IPS DF 4.7 (cell line): ENCODE measurements around the gene KYNU.
"Not testable (repeated sequence)": the region's sequence is repeated elsewhere in the genome, so short reads cannot be mapped to it uniquely, and the experiment has no call there.

Source experiments
- DNase-seq: peaks from one replicate; pipeline ENCODE4 v3.0.0-alpha.2; 2013; ENCODE audit warnings: low spot score; ENCODE audit errors: extremely low read depth

KYNU gene

DNA sequence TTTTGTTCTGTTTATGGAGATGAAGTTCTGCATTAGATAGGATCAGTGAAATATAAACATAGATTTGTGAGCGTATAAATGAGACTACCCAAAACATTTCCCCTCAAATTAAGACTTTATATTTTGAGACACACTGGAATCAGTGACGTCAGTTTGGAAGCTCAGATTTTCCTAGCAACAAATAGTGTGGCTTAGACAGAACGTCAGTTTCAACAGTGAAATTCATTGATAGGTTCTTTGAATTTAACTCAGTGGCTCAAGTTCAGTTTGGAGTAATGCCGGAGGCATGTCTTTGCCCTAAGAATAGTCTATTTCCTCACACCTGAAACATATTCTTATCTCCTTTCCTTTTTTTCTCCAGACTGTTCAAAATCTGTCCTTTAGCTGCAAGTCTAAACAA lies 138.2 kb downstream of the KYNU start:
- DNase-seq, result no peak

- no peak for DNase-seq
These were observed 149.1 kb downstream of the KYNU start for GRCh38 chr2:143026411-143027054.

- DNase-seq, result no peak
These were observed 151.7 kb downstream of the KYNU start for GRCh38 chr2:143029141-143029540.

GRCh38 chr2:143030127-143030526 lies 152.7 kb downstream of the KYNU start:
- DNase-seq, result no peak

- DNase-seq, result no peak
These were observed 157.0 kb downstream of the KYNU start for GRCh38 chr2:143034292-143035074.

DNA sequence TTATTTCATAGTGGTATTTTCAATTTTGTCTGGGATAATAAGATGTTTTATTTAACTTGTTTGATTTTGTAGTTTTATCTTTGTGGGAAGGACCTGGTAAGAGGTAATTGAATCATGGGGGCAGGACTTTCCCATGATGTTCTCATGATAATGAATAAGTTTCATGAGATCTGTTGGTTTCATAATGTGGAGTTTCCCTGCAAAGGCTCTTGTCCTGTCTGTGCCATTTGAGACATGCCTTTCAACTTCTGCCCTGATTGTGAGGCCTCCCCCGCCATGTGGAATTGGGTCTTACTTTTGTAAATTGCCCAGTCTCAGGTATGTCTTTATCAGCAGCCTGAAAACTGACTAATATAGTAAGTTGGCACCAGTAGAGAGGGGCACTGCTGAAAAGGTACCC lies 174.0 kb downstream of the KYNU start:
- DNase-seq, result no peak

DNA sequence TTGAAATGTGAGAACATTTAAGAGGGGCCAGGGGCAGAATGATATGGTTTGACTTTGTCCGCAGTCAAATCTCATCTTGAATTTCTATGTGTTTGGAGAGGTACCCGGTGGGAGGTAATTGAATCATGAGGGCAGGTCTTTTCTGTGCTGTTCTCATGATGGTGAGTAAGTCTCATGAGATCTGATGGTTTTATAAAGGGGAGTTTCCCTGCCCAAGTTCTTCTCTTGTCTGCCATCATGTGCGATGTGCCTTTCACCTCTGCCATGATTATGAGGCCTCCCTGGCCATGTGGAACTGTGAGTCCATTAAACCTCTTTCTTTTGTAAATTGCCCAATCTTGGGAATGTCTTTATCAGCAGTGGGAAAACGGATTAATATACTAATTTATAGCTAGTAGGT lies 176.0 kb downstream of the KYNU start:
- DNase-seq, result not testable (repeated sequence)

GRCh38 chr2:143056550-143056949 lies 179.1 kb downstream of the KYNU start:
- no peak for DNase-seq

DNA sequence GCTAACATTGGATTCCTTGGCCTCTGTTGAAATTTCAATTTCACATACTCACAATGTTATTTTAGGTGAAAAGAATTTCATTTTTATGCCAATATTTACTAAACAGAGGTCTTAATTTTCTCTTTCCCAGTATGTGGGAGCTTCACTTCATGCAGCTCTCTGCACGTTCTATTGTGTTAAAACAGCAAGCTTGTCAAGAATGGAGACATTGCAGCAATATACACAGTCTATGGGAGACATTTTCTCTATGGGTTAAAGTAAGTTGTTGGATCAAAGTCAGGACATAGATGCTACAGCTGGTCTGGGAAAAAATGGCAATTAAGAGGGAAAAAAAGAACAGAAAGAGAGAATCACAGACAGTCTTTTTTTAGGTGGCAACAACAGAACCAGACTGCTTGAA lies 181.4 kb downstream of the KYNU start:
- no peak for DNase-seq

- DNase-seq, result no peak
These were observed 186.2 kb downstream of the KYNU start for GRCh38 chr2:143063612-143064200.

DNA sequence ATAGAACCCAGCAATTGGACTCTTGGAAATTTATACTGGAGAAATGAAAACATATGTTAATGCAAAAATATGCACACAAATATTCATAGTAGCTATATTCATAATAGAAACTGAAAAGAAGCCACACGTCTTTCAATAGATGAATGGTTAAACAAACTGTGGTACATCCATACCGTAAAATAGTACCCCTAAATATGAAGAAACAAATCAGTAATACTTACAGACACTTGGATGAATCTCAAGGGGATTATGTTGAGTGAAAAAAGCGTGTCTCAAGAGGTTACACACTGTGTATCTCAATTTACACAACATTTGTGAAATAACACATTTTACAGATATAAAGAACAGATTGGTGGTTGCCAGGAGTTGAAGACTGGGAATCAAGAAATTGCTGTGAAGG lies 190.6 kb downstream of the KYNU start:
- no peak for DNase-seq

DNA sequence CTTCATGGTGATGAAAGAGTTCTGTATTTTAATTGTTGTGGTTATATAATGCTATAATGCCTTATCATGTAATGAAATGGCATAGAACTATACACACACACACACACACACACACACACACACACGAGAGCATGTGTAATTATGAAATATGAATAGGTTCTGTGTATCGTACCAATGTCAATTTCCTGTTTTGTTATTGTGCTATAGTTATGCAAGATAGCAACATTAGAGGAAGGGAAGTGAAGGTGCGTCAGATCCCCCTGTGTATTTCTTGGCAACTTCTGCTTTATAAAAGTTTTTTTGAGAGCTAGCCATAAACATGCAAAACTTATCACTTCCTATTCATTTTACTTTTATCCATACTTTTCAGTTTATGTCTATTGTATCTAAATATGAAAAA lies 191.0 kb downstream of the KYNU start:
- DNase-seq, result no peak

DNA sequence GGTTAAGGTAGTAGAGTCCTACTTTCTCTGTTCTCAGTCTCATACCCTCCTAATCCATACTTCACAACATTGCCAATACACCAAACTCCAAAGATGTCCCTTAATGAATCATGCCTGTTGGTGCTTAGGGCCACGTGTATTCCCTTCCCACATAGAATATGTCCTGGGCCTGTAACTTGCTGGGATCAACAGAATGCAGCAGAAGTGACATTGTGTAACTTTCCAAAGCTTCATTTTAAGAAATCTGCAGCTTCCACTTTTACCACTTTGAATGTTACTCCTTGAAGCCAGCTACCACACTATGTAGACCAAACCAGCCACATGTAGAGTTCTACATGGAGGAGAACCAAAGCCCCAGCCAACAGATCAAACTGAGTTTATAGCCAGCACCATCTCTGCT lies 193.2 kb downstream of the KYNU start:
- DNase-seq, result no peak

- DNase-seq, result no peak
These were observed 193.9 kb downstream of the KYNU start for GRCh38 chr2:143071185-143071876.

- DNase-seq, result not testable (repeated sequence)
These were observed 197.4 kb downstream of the KYNU start for GRCh38 chr2:143074913-143075312.

- no peak for DNase-seq
These were observed 198.2 kb downstream of the KYNU start for GRCh38 chr2:143075711-143076110.

DNA sequence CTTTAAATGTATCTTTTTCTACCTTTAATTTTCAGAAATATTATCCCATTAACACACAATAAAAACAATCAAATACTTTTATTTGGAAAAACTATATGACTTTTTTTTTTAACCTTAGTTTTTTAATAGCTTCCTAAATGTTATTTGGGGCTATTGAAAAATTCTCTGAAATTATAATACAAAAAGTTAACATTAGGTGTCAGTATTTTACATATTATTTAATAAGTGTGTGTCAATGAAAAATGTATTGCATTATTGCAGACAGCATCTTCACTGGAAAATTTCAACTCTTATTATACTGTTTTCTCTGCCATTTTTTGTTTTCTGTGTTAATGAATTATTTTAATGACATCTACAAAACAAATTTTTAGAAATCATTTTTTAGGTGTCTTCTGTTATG lies 200.6 kb downstream of the KYNU start:
- no peak for DNase-seq

GRCh38 chr2:143081616-143082015 lies 204.2 kb downstream of the KYNU start:
- no peak for DNase-seq

GRCh38 chr2:143083636-143084035 lies 206.2 kb downstream of the KYNU start:
- no peak for DNase-seq

DNA sequence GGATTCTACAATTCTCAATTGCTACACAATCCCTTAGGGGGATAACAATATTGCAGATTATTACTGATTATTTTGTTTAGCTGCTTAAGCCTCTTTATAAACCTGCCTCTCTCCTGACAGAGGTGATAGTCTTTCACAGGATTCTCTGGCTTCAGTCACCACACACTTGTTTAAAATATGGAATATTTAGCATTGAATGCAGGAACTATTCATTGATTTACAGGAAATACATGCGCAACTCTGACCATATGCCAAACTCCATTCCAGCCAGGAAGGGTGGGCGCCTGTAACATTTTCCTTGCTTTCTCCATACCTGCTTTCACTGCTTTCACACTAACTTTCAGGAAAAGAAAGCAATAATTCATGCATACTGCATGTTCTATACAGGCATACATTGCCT lies 207.0 kb downstream of the KYNU start:
- DNase-seq, result no peak

DNA sequence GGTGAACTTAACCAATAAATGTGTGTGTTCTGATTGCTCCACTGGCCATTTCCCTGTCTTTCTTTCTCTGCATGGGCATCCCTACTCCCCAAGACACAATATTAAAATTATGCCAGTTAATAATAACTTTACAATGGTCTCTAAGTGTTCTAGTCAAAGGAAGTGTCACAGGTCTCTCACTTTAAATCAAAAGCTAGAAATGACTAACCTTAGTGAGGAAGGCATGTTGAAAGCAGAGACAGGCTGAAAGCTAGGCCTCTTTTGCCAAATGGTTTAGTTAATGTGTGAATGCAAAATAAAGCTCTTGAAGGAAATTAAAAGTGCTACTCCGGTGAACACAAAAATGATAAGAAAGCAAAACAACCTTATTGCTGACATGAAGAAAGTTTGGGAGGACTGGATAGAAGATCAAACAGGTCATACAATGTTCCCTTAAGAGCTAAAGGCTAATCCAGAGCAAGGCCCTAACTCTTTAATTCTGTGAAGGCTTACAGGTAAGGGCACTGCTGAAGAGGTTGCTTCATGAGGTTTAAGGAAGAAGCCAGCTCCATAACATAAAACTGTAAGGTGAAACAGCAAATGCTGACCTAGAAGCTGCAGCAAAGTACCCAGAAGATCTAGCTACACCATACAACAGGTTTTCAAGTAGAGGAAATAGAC lies 207.8 kb downstream of the KYNU start:
- DNase-seq, result no peak

- no peak for DNase-seq
These were observed 209.6 kb downstream of the KYNU start for GRCh38 chr2:143087033-143087432.
